ENCODE results near the gene WDR88.
A peak's percentile ranks its signal among the peaks of the same experiment; 100 is the strongest.
"Not testable (repeated sequence)": the region's sequence is repeated elsewhere in the genome, so short reads cannot be mapped to it uniquely, and the experiment has no call there.

The WDR88 gene

GRCh38 chr19:33174186-33174585 lies 42.3 kb downstream of the WDR88 start:
- no peak for DNase-seq

- DNase-seq = no peak
Observed at GRCh38 chr19:33175156-33175782, 43.4 kb downstream of the WDR88 start.

- DNase-seq = peak in 1 of 2 donors; percentile 29
Observed at GRCh38 chr19:33175886-33176669, 44.2 kb downstream of the WDR88 start.

GRCh38 chr19:33176670-33177416 lies 44.9 kb downstream of the WDR88 start:
- DNase-seq = peak; percentile 98 to 99

- peak; percentile 86 to 87 for DNase-seq
Observed at GRCh38 chr19:33177417-33177979, 45.6 kb downstream of the WDR88 start.

- DNase-seq = no peak
Observed at GRCh38 chr19:33186431-33187182, 54.7 kb downstream of the WDR88 start.

GRCh38 chr19:33187183-33187540 lies 55.2 kb downstream of the WDR88 start:
- no peak for DNase-seq

GRCh38 chr19:33189453-33189852 lies 57.5 kb downstream of the WDR88 start:
- DNase-seq = no peak

- DNase-seq = not testable (repeated sequence)
Observed at GRCh38 chr19:33191092-33191491, 59.2 kb downstream of the WDR88 start.

GRCh38 chr19:33191501-33191900 lies 59.6 kb downstream of the WDR88 start:
- no peak for DNase-seq

GRCh38 chr19:33192010-33192409 lies 60.1 kb downstream of the WDR88 start:
- DNase-seq = no peak

GRCh38 chr19:33193269-33193864 lies 61.5 kb downstream of the WDR88 start:
- DNase-seq = no peak

GRCh38 chr19:33193865-33194362 lies 62.0 kb downstream of the WDR88 start, which contains the start of gene LRP3:
TSS of gene LRP3 (plus strand) at chr19:33194330. CDS start at chr19:33194786, 456 bp downstream.
- DNase-seq = no peak

GRCh38 chr19:33194532-33194885 lies 62.6 kb downstream of the WDR88 start:
- DNase-seq = no peak

GRCh38 chr19:33194886-33195644 lies 63.2 kb downstream of the WDR88 start:
- DNase-seq = no peak

GRCh38 chr19:33195645-33196347 lies 63.9 kb downstream of the WDR88 start:
- DNase-seq = no peak

- DNase-seq = no peak
Observed at GRCh38 chr19:33196446-33197193, 64.7 kb downstream of the WDR88 start.

GRCh38 chr19:33197591-33198000 lies 65.7 kb downstream of the WDR88 start:
- no peak for DNase-seq

- no peak for DNase-seq
Observed at GRCh38 chr19:33198169-33198568, 66.3 kb downstream of the WDR88 start.

Data from CD4-positive, alpha-beta T cell treated with Interleukin-4 for 1 hour (primary cell).